ES-I3 (cell line): Measurements from ENCODE around the gene CELA1.
"Not testable (repeated sequence)": the region's sequence is repeated elsewhere in the genome, so short reads cannot be mapped to it uniquely, and the experiment has no call there.

Experiments used
- H3K36me3 ChIP-seq: 2 replicates; pipeline ENCODE4 v1.6.1; 2013; ENCODE audit warnings: mild to moderate bottlenecking, low read length, control low read depth, moderate library complexity; ENCODE audit not compliant: insufficient read depth
- H3K4me1 ChIP-seq: 2 replicates; pipeline ENCODE4 v1.6.1; 2013; ENCODE audit warnings: mild to moderate bottlenecking, control low read depth, low read length; ENCODE audit not compliant: insufficient read depth
- H3K9ac ChIP-seq: 2 replicates; pipeline ENCODE4 v1.6.1; 2013; ENCODE audit warnings: low read depth, mild to moderate bottlenecking, low read length, moderate library complexity
- H3K9me3 ChIP-seq: 2 replicates; pipeline ENCODE4 v1.6.1; 2013; ENCODE audit warnings: mild to moderate bottlenecking, low read length, moderate library complexity; ENCODE audit not compliant: control insufficient read depth, insufficient read depth

CELA1 gene

GRCh38 chr12:51342416-51342815 lies 4.1 kb downstream of the CELA1 start:
- Histone ChIP-seq H3K36me3 (no peaks in the 10 kb centered on the region), H3K9me3 (no peaks in the 10 kb centered on the region), H3K9ac (no peak overlapping the region), H3K4me1 (peaks cover 18% of the 10 kb centered on the region)

GRCh38 chr12:51341251-51342007 lies 5.0 kb downstream of the CELA1 start:
- Histone ChIP-seq H3K9me3 (no peaks in the 10 kb centered on the region), H3K4me1 (peaks cover 18% of the 10 kb centered on the region), H3K36me3 (no peaks in the 10 kb centered on the region), H3K9ac (0 out of 2 replicates have a peak overlapping the region, but pooled peaks have one; percentile 15)

- Histone ChIP-seq H3K9ac (no peak overlapping the region), H3K4me1 (0 out of 2 replicates have a peak, but pooled peaks cover 5% of the 10 kb centered on the region), H3K9me3 (no peaks in the 10 kb centered on the region), H3K36me3 (no peaks in the 10 kb centered on the region)
These were observed 6.7 kb downstream of the CELA1 start for GRCh38 chr12:51339750-51340149.

GRCh38 chr12:51337336-51337735 lies 9.1 kb downstream of the CELA1 start:
- H3K9ac ChIP-seq = not testable (repeated sequence)

GRCh38 chr12:51335931-51336330 lies 10.5 kb downstream of the CELA1 start:
- Histone ChIP-seq H3K9me3 (no peaks in the 10 kb centered on the region), H3K36me3 (no peaks in the 10 kb centered on the region), H3K9ac (no peak overlapping the region), H3K4me1 (no peaks in the 10 kb centered on the region)

More at GRCh38 chr12:51337336-51337735, 9.1 kb downstream of the CELA1 start:
- not testable (repeated sequence) for H3K9me3 ChIP-seq, H3K36me3 ChIP-seq, H3K4me1 ChIP-seq

- no peaks in the 10 kb centered on the region for H3K4me1 ChIP-seq
- no peaks in the 10 kb centered on the region for H3K9me3 ChIP-seq
- H3K36me3 ChIP-seq = no peaks in the 10 kb centered on the region
- no peak overlapping the region for H3K9ac ChIP-seq
These were observed 11.7 kb downstream of the CELA1 start for GRCh38 chr12:51334764-51335163.

- H3K4me1 ChIP-seq = no peaks in the 10 kb centered on the region
- H3K36me3 ChIP-seq = no peaks in the 10 kb centered on the region
- H3K9me3 ChIP-seq = no peaks in the 10 kb centered on the region
- H3K9ac ChIP-seq = no peak overlapping the region
These were observed 12.9 kb downstream of the CELA1 start for GRCh38 chr12:51333536-51333935.

- H3K9ac ChIP-seq = no peak overlapping the region
- H3K36me3 ChIP-seq = no peaks in the 10 kb centered on the region
- peaks cover 4% of the 10 kb centered on the region; the same call in 1 of the 2 replicates for H3K4me1 ChIP-seq
- no peaks in the 10 kb centered on the region for H3K9me3 ChIP-seq
These were observed 16.3 kb downstream of the CELA1 start for GRCh38 chr12:51330186-51330585.

GRCh38 chr12:51329742-51330141 lies 16.7 kb downstream of the CELA1 start:
- H3K9ac ChIP-seq = no peak overlapping the region

GRCh38 chr12:51328587-51328986 lies 17.9 kb downstream of the CELA1 start:
- Histone ChIP-seq H3K4me1 (peaks cover 4% of the 10 kb centered on the region; the same call in 1 of the 2 replicates), H3K36me3 (no peaks in the 10 kb centered on the region), H3K9ac (no peak overlapping the region), H3K9me3 (no peaks in the 10 kb centered on the region)

More at GRCh38 chr12:51329742-51330141, 16.7 kb downstream of the CELA1 start:
- H3K36me3 ChIP-seq = no peaks in the 10 kb centered on the region
- H3K4me1 ChIP-seq = peaks cover 4% of the 10 kb centered on the region; the same call in 1 of the 2 replicates
- H3K9me3 ChIP-seq = no peaks in the 10 kb centered on the region

GRCh38 chr12:51326698-51327439 lies 19.6 kb downstream of the CELA1 start:
- H3K36me3 ChIP-seq = no peaks in the 10 kb centered on the region
- peaks cover 6% of the 10 kb centered on the region; the same call in 1 of the 2 replicates for H3K4me1 ChIP-seq
- H3K9ac ChIP-seq = no peak overlapping the region
- H3K9me3 ChIP-seq = no peaks in the 10 kb centered on the region

GRCh38 chr12:51324953-51325352 lies 21.5 kb downstream of the CELA1 start:
- H3K36me3 ChIP-seq = no peaks in the 10 kb centered on the region
- H3K4me1 ChIP-seq = peaks cover 16% of the 10 kb centered on the region
- H3K9me3 ChIP-seq = no peaks in the 10 kb centered on the region
- no peak overlapping the region for H3K9ac ChIP-seq

- Histone ChIP-seq H3K4me1 (peaks cover 17% of the 10 kb centered on the region), H3K36me3 (no peaks in the 10 kb centered on the region), H3K9ac (no peak within 1 kb of the TSS), H3K9me3 (no peaks in the 10 kb centered on the region)
These were observed 22.2 kb downstream of the CELA1 start, which contains the start of gene BIN2 for GRCh38 chr12:51323966-51324895. BIN2 (minus strand) TSS chr12:51324174; CDS start chr12:51324102, 72 bp downstream.
